ENCODE data around the gene PATZ1. TPM values are rescaled to one million over a fixed set of nuclear protein-coding genes. Genes with fewer than 3 reads are reported as not detected.

PATZ1 gene
- total RNA-seq, 1 experiment from 2014 or later = 18.6 TPM

GRCh38 chr22:31278151-31278621, 68.0 kb downstream of the PATZ1 start:
- TF ChIP-seq CTCF (IDR thresholded peaks at IDR 0.05) = no peak
- TF ChIP-seq TCF7L2 (IDR thresholded peaks at IDR 0.05; ENCODE audit: low read depth, low read length) = no peak
- TF ChIP-seq SIN3A (IDR thresholded peaks at IDR 0.05; ENCODE audit: borderline replicate concordance, insufficient read depth, low read depth, low read length) = no peak
- TF ChIP-seq POLR2AphosphoS5 (IDR thresholded peaks at IDR 0.05; ENCODE audit: low read depth, low read length) = no peak
- TF ChIP-seq REST (IDR thresholded peaks at IDR 0.05; ENCODE audit: insufficient read depth in 1 of 2, low read depth in 2 of 2, low read length in 1 of 2) = no peak
- no peaks in the 10 kb centered on the region for H3K36me3 ChIP-seq (ENCODE audit: control insufficient read depth, insufficient read depth, low read length)
- H3K27me3 ChIP-seq (ENCODE audit: control insufficient read depth, insufficient read depth, low read length) = no peaks in the 10 kb centered on the region
- no peak overlapping the region for H3K27ac ChIP-seq (ENCODE audit: low read length)
- intact Hi-C loops (cut with micrococcal nuclease; ENCODE audit: unreplicated experiment) (no loop called here), in situ Hi-C loops (cut with HindIII; ENCODE audit: low pct_unique_long_range_greater_than_20kb, low sequenced_read_pairs) (no loop called here)
- CTCF ChIA-PET = interaction anchor here (0.5 kb wide), 1 partner anchor 118 kb away, joined by 3 read pairs; the partner anchor contains the start of gene RNF185
- H3K9me3 ChIP-seq (ENCODE audit: control insufficient read depth, insufficient read depth, low read depth, low read length) = no peaks in the 10 kb centered on the region
- DNase-seq (ENCODE audit: low read depth, low spot score) (no peak), ATAC-seq (no peak)
- no TSS peak for BruUV-seq (replicated peaks)
- no peaks in the 10 kb centered on the region for H3K4me1 ChIP-seq (ENCODE audit: control insufficient read depth, insufficient read depth, low read length)
- H3K4me3 ChIP-seq (ENCODE audit: low read depth in 2 of 2, low read length in 2 of 2) = no peak overlapping the region
- POLR2A ChIA-PET = no interaction called here

- no peak for TF ChIP-seq CTCF (IDR thresholded peaks at IDR 0.05)
- no peak for TF ChIP-seq TCF7L2 (IDR thresholded peaks at IDR 0.05; ENCODE audit: low read depth, low read length)
- H3K9me3 ChIP-seq (ENCODE audit: control insufficient read depth, insufficient read depth, low read depth, low read length) = no peaks in the 10 kb centered on the region
- H3K4me3 ChIP-seq (ENCODE audit: low read depth in 2 of 2, low read length in 2 of 2) = no peak overlapping the region
- intact Hi-C loops (cut with micrococcal nuclease; ENCODE audit: unreplicated experiment) = no loop called here
- ATAC-seq = no peak
- no peak for DNase-seq (ENCODE audit: low read depth, low spot score)
- ChIA-PET CTCF (interaction anchor here (0.5 kb wide), 1 partner anchor 118 kb away, joined by 3 read pairs; the partner anchor contains the start of gene RNF185), POLR2A (no interaction called here)
- no peak overlapping the region for H3K27ac ChIP-seq (ENCODE audit: low read length)
- no peaks in the 10 kb centered on the region for H3K36me3 ChIP-seq (ENCODE audit: control insufficient read depth, insufficient read depth, low read length)
- H3K4me1 ChIP-seq (ENCODE audit: control insufficient read depth, insufficient read depth, low read length) = no peaks in the 10 kb centered on the region
- no peaks in the 10 kb centered on the region for H3K27me3 ChIP-seq (ENCODE audit: control insufficient read depth, insufficient read depth, low read length)
- in situ Hi-C loops (cut with HindIII; ENCODE audit: low pct_unique_long_range_greater_than_20kb, low sequenced_read_pairs) = no loop called here
- BruUV-seq (replicated peaks) = no TSS peak
Observed at GRCh38 chr22:31277741-31278140, 68.4 kb downstream of the PATZ1 start.

All from Panc1 (cell line).